DOHH2 (cell line): ENCODE data around the gene FCHSD2.

Source experiments
- CTCF ChIP-seq: fragments of 200-600 bp; sonication (generic); IDR thresholded peaks from one replicate; pipeline ENCODE4 v1.5.1; 2014; ENCODE audit warnings: antibody characterized with exemption, mild to moderate bottlenecking, low read depth, low read length; ENCODE audit not compliant: poor library complexity, severe bottlenecking
- EZH2phosphoT487 ChIP-seq: fragments of 200-600 bp; sonication (generic); IDR thresholded peaks from 2 replicates; pipeline ENCODE4 v1.6.1; 2017; ENCODE audit warnings: borderline replicate concordance, mild to moderate bottlenecking, antibody characterized with exemption, low read length, moderate library complexity, mixed read lengths

DNA sequence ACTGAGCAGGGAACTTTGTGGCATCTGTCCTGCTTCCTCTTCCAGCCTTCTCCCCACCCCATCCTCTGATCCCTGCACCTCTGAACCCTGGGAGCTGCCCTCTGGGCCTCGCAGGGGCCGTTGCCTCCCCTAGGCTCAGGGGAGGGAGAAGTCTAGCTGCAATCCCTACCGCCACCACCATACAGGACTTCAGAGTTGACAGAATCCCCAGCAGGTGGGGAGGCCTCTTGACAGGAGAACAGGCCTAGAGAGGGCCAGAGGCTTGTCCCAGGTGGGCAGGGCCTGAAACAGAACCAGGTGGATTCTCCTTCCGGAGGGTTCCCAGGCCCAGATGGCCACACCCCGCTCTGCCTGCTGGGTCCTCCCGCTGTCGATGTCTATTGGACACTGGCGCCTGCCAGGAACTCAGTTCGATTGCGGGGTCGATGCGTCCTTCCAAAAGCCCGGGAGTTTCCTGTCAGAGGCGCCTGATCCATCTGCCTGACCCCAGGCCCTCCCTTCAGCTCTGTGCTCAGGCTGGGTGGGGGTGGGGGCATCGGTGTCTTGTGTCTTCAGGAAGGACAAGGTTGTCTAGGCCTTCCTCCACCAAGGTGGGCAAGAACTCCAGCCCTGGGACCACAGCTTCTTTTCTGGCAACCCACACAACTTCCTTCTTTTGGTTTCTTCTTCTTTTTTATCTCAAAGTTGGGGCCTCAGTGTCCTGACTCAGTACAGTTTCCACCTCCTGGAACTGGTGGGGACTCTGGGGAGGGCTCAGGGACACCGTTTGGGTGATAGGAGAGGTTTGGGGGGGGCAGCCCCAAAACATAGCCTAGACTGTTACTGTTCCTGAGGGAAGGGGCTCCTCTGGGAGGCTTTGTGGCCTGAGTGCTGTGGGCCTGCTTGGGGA lies 354.7 kb downstream of the FCHSD2 start:
- TF ChIP-seq CTCF (no peak), EZH2phosphoT487 (no peak)
